Endodermal cell (in vitro differentiated cells): ENCODE measurements around the gene CCRL2. TPM values are rescaled to one million over a fixed set of nuclear protein-coding genes. Genes with fewer than 3 reads are reported as not detected.
A peak's percentile ranks its signal among the peaks of the same experiment; 100 is the strongest.

Experiments
- DNase-seq: peaks from one replicate; pipeline ENCODE4 v3.0.0-alpha.2; 2017
- H3K27ac ChIP-seq: 2 replicates; pipeline ENCODE4 v1.5.1; 2013; ENCODE audit warnings: mild to moderate bottlenecking, low read depth, low read length, moderate library complexity
- H3K27me3 ChIP-seq: 2 replicates; pipeline ENCODE4 v1.6.1; 2013; ENCODE audit warnings: mild to moderate bottlenecking, low read length, moderate library complexity; ENCODE audit not compliant: insufficient read depth, control insufficient read depth, poor library complexity, severe bottlenecking
- H3K36me3 ChIP-seq: 2 replicates; pipeline ENCODE4 v1.7.0; 2013; ENCODE audit warnings: mild to moderate bottlenecking, low read length, moderate library complexity; ENCODE audit not compliant: control insufficient read depth, insufficient read depth
- H3K4me1 ChIP-seq: one replicate; pipeline ENCODE4 v1.7.0; 2013; ENCODE audit warnings: low read length; ENCODE audit not compliant: control insufficient read depth, insufficient read depth
- H3K4me3 ChIP-seq: 2 replicates; pipeline ENCODE4 v1.5.1; 2013; ENCODE audit warnings: mild to moderate bottlenecking, low read length, moderate library complexity
- H3K9ac ChIP-seq: 2 replicates; pipeline ENCODE4 v1.6.1; 2013; ENCODE audit warnings: mild to moderate bottlenecking, low read length, moderate library complexity; ENCODE audit not compliant: poor library complexity, severe bottlenecking; ENCODE audit errors: extremely low read depth
- H3K9me3 ChIP-seq: 2 replicates; pipeline ENCODE4 v1.6.1; 2013; ENCODE audit warnings: mild to moderate bottlenecking, low read length, moderate library complexity; ENCODE audit not compliant: control insufficient read depth
- H3K27ac Mint-ChIP-seq: 2 replicates; pipeline ENCODE4 v1.8.0; 2020; ENCODE audit warnings: mixed read lengths
- H3K27me3 Mint-ChIP-seq: 2 replicates; pipeline ENCODE4 v1.8.0; 2021; ENCODE audit warnings: mild to moderate bottlenecking, mixed read lengths; ENCODE audit not compliant: insufficient read depth
- H3K36me3 Mint-ChIP-seq: 2 replicates; pipeline ENCODE4 v1.8.0; 2020; ENCODE audit warnings: low read depth, mixed read lengths
- H3K4me1 Mint-ChIP-seq: 2 replicates; pipeline ENCODE4 v1.8.0; 2020; ENCODE audit warnings: mixed read lengths
- H3K4me3 Mint-ChIP-seq: 2 replicates; pipeline ENCODE4 v1.8.0; 2020; ENCODE audit warnings: mild to moderate bottlenecking, moderate library complexity, mixed read lengths
- H3K9me3 Mint-ChIP-seq: 2 replicates; pipeline ENCODE4 v1.8.0; 2020; ENCODE audit warnings: mild to moderate bottlenecking, mixed read lengths
- CTCF ChIP-seq: fragments of 200-600 bp; sonication (generic); conservative IDR thresholded peaks from 2 replicates; pipeline ENCODE4 v1.5.0; 2021; ENCODE audit warnings: antibody characterized with exemption, mild to moderate bottlenecking
- WGBS, 2 experiments: methylation state at CpG; one replicate each; pipeline versions ENCODE4 v1.1.5 to v1.1.7; 2013; ENCODE audit warnings: missing lambda C conversion rate in 2 of 2, mixed read lengths in 1 of 2; ENCODE audit not compliant: insufficient coverage in 1 of 2, insufficient read length in 1 of 2; 5-methylcytosine and 5-hydroxymethylcytosine counted together
- total RNA-seq, 2 donors: library from RNA; stranded (reverse); fragmentation: NEBNext Ultra II Directional in 1 of 2; extraction: Animal tissue kit (Norgen Biotek cat#: 25700) in 1 of 2; gene quantifications; 2 replicates in 1 of 2; 3 replicates in 1 of 2; pipeline ENCODE4 v1.2.1, GENCODE V29; 2021

CCRL2 gene
- total RNA-seq, 2 donors from 2014 or later = not detected

GRCh38 chr3:46456118-46456517 lies 49.1 kb downstream of the CCRL2 start:
- Mint-ChIP-seq H3K27me3 (peaks cover 8% of the 10 kb centered on the region), H3K4me1 (no peaks in the 10 kb centered on the region), H3K9me3 (peaks cover 7% of the 10 kb centered on the region), H3K27ac (no peak overlapping the region), H3K4me3 (no peak overlapping the region), H3K36me3 (no peaks in the 10 kb centered on the region)
- DNase-seq = peak; percentile 27
- no peak overlapping the region for H3K27ac ChIP-seq
- no peaks in the 10 kb centered on the region for H3K27me3 ChIP-seq
- TF ChIP-seq CTCF = no peak
- H3K9ac ChIP-seq = no peak overlapping the region
- no peaks in the 10 kb centered on the region for H3K4me1 ChIP-seq
- H3K4me3 ChIP-seq = no peak overlapping the region
- peaks cover 7% of the 10 kb centered on the region for H3K9me3 ChIP-seq
- H3K36me3 ChIP-seq = no peaks in the 10 kb centered on the region
- WGBS, 2 experiments = 89 to 92% methylated on average over 6 to 14 of the region's 14 CpGs

Other genes starting within 250 kb of the CCRL2 start
- under 1 TPM in 1 of 2 donors, not detected in 1; 0.11 TPM for gene CCR1, start 198.9 kb upstream of the CCRL2 start, total RNA-seq
- not detected for gene CCR3, start 164.8 kb upstream of the CCRL2 start, total RNA-seq
- not detected for gene CCR2, start 53.1 kb upstream of the CCRL2 start, total RNA-seq
- not detected for gene CCR5, start 36.3 kb upstream of the CCRL2 start, total RNA-seq
- gene LTF, start 57.6 kb downstream of the CCRL2 start, total RNA-seq = under 1 TPM; 0.24 to 0.31 TPM
- gene RTP3, start 90.7 kb downstream of the CCRL2 start, total RNA-seq = not detected
- gene LRRC2, start 159.0 kb downstream of the CCRL2 start, total RNA-seq = 10 to 100 TPM in 1 of 2 donors, 1 to 10 TPM in 1; 8.9 to 10.2 TPM
- gene FAM240A, start 205.3 kb downstream of the CCRL2 start, total RNA-seq = not detected